Measurements from ENCODE around the gene TJP1. TPM values are rescaled to one million over a fixed set of nuclear protein-coding genes. Genes with fewer than 3 reads are reported as not detected.

TJP1 gene
- total RNA-seq = not detected
- not detected for polyA plus RNA-seq

DNA sequence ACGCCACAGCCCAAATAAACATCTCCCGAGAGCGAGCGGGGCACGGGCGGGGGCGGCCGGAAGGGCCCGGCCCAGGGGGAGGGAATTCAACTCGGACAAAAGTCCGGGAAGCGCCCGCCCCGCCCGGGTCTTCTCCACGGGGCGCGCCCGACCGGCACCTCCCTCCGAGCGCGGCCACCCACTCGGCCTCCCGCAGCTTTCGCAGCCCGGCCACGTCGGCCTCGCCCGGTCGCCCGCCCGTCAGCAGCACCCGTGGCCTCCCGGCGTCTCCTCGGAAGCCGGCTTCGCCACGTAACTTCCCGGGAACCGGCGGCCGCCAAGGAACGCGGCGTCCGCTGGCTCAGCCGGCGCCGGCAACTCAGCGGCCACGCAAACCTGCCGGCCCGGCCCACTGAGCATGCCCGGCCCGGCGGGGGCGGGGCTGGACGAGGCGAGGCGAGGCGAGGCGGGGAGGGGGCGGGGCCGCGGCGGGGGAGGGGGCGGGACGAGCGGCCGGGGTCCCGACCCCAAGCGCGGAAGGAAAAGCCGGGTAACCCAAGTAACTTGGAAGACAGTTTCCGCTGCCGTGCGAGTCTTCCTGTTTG, at the start of gene TJP1:
Gene TJP1, minus strand, starts transcription at position 369 of the 584 bp plus-strand sequence. CDS start 440 bp downstream, outside the sequence.
- Mint-ChIP-seq H3K4me1 (peaks cover 17 to 28% (median 25%) of the 10 kb centered on the region in 3 donors), H3K27me3 (peaks cover 40 to 42% of the 10 kb centered on the region in 2 donors), H3K27ac (peak within 1 kb of the TSS in 1 of 8 donors; percentile 41), H3K9me3 (peaks cover 28 to 46% (median 34%) of the 10 kb centered on the region in 5 donors), H3K4me3 (peak within 1 kb of the TSS in 6 of 7 donors; percentile 5 to 59 (median 22)), H3K36me3 (peaks cover 0 to 2% (median 0%) of the 10 kb centered on the region in 3 donors)
- H3K27ac ChIP-seq (ENCODE audit: low read depth, low read length) = peak within 1 kb of the TSS; percentile 52
- no peak for DNase-seq
- ChIA-PET CTCF (no interaction called here), POLR2A (no interaction called here)
- peaks cover 7% of the 10 kb centered on the region for H3K9me3 ChIP-seq (ENCODE audit: low read length)
- no peaks in the 10 kb centered on the region for H3K36me3 ChIP-seq (ENCODE audit: insufficient read depth, low read length)
- peaks cover 44% of the 10 kb centered on the region for H3K27me3 ChIP-seq (ENCODE audit: insufficient read depth, low read length, poor library complexity, severe bottlenecking)
- H3K4me3 ChIP-seq (ENCODE audit: low read length) = no peak within 1 kb of the TSS
- H3K4me1 ChIP-seq (ENCODE audit: insufficient read depth, low read length) = peaks cover 33% of the 10 kb centered on the region

DNA sequence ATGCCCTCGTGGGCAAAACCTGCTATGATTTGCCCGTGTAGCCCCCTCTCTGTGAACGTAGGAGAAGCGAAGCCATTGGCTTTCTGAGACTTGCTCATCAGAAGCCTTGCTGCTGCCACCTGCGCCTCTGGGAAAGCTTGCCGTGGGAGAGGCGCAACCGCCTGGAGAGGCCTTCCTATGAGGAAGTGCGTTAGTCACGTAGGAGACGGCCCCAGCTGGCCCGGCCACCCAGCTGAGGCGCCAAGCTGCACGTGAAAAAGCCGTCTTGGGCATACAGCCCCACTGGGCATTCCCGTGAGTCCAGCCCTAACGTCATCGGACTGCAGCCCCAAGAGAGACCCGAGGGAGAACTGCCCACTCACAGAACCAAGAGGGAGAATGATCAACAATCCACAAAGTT, 49.1 kb upstream of the TJP1 start:
- Mint-ChIP-seq H3K27me3 (peaks cover 0 to 8% of the 10 kb centered on the region in 2 donors), H3K4me3 (no peak overlapping the region), H3K36me3 (no peaks in the 10 kb centered on the region), H3K27ac (no peak overlapping the region), H3K4me1 (no peaks in the 10 kb centered on the region), H3K9me3 (peaks cover 0 to 2% (median 0%) of the 10 kb centered on the region in 5 donors)
- POLR2A ChIA-PET = no interaction called here
- H3K4me3 ChIP-seq (ENCODE audit: low read length) = no peak overlapping the region
- H3K27ac ChIP-seq (ENCODE audit: low read depth, low read length) = no peak overlapping the region
- CTCF ChIA-PET = no interaction called here
- H3K9me3 ChIP-seq (ENCODE audit: low read length) = no peaks in the 10 kb centered on the region
- no peaks in the 10 kb centered on the region for H3K4me1 ChIP-seq (ENCODE audit: insufficient read depth, low read length)
- DNase-seq = no peak
- no peaks in the 10 kb centered on the region for H3K36me3 ChIP-seq (ENCODE audit: insufficient read depth, low read length)
- no peaks in the 10 kb centered on the region for H3K27me3 ChIP-seq (ENCODE audit: insufficient read depth, low read length, poor library complexity, severe bottlenecking)

- no peaks in the 10 kb centered on the region for H3K4me1 ChIP-seq (ENCODE audit: insufficient read depth, low read length)
- Mint-ChIP-seq H3K36me3 (no peaks in the 10 kb centered on the region), H3K27me3 (peaks cover 1 to 8% of the 10 kb centered on the region in 2 donors), H3K9me3 (peaks cover 0 to 2% (median 0%) of the 10 kb centered on the region in 5 donors), H3K27ac (no peak overlapping the region), H3K4me3 (no peak overlapping the region), H3K4me1 (no peaks in the 10 kb centered on the region)
- H3K27me3 ChIP-seq (ENCODE audit: insufficient read depth, low read length, poor library complexity, severe bottlenecking) = no peaks in the 10 kb centered on the region
- no peak for DNase-seq
- ChIA-PET CTCF (no interaction called here), POLR2A (no interaction called here)
- no peaks in the 10 kb centered on the region for H3K9me3 ChIP-seq (ENCODE audit: low read length)
- H3K36me3 ChIP-seq (ENCODE audit: insufficient read depth, low read length) = no peaks in the 10 kb centered on the region
- H3K27ac ChIP-seq (ENCODE audit: low read depth, low read length) = no peak overlapping the region
- H3K4me3 ChIP-seq (ENCODE audit: low read length) = no peak overlapping the region
These were observed 48.4 kb upstream of the TJP1 start for GRCh38 chr15:29870495-29871151.

DNA sequence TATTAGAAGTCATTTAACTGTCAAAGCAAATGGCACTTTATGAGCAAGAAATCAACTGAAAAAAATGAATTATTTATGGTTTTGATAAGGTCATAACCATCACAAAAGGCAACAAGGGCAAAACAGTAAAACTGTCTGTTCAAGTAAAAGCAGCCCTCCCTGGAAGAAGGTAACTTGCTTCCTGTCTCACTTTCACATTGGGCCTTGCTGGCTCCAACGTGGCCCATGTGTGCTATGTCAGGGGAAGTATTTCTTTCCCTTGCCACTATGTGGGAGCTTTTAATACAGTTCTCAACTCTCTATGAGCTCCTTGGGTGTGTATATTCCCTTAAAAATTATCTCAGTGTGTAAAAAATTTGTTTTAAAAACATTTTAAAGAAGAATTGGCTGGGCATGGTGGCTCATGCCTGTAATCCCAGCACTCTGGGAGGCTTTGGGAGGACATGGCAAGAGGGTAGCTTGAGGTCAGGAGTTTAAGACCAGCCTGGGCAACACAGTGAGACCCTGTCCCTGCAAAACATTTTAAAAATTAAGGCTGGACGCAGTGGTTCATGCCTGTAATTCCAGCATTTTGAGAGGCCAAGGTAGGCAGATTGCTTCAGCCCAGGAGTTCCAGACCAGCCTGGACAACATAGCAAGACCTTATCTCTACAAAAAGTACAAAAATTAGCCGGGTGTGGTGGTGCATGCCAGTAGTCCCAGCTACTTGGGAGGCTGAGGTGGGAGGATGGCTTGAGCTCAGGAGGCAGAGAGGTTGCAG, 45.2 kb upstream of the TJP1 start:
- DNase-seq = no peak
- H3K4me3 ChIP-seq (ENCODE audit: low read length) = no peak overlapping the region
- H3K9me3 ChIP-seq (ENCODE audit: low read length) = no peaks in the 10 kb centered on the region
- Mint-ChIP-seq H3K27me3 (peaks cover 1 to 18% of the 10 kb centered on the region in 2 donors), H3K4me1 (no peaks in the 10 kb centered on the region), H3K27ac (no peak overlapping the region), H3K4me3 (no peak overlapping the region), H3K9me3 (peaks cover 0 to 4% (median 0%) of the 10 kb centered on the region in 5 donors), H3K36me3 (no peaks in the 10 kb centered on the region)
- no peaks in the 10 kb centered on the region for H3K27me3 ChIP-seq (ENCODE audit: insufficient read depth, low read length, poor library complexity, severe bottlenecking)
- ChIA-PET POLR2A (no interaction called here), CTCF (no interaction called here)
- H3K4me1 ChIP-seq (ENCODE audit: insufficient read depth, low read length) = no peaks in the 10 kb centered on the region
- no peak overlapping the region for H3K27ac ChIP-seq (ENCODE audit: low read depth, low read length)
- no peaks in the 10 kb centered on the region for H3K36me3 ChIP-seq (ENCODE audit: insufficient read depth, low read length)

DNA sequence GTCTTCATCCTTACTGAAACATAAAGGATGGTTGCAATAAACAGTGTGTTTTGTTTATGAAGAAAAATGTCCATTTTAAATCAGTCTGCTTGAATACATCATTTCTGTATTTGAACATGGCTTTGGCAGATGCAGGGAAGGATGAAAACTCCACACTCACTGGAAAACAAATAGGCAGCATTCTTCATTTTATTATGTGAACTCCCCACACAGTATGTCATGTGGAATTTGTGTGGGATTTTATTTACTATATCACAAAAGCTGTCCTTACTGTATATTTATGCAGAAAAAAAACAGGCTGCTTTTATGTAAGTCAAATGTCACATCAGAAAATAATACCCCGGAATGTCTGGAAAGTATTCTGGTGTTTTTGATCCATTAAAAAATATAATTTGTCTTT, 44.1 kb upstream of the TJP1 start:
- Histone ChIP-seq H3K27me3 (ENCODE audit: insufficient read depth, low read length, poor library complexity, severe bottlenecking) (no peaks in the 10 kb centered on the region), H3K36me3 (ENCODE audit: insufficient read depth, low read length) (no peaks in the 10 kb centered on the region), H3K9me3 (ENCODE audit: low read length) (no peaks in the 10 kb centered on the region), H3K4me3 (ENCODE audit: low read length) (no peak overlapping the region), H3K27ac (ENCODE audit: low read depth, low read length) (no peak overlapping the region), H3K4me1 (ENCODE audit: insufficient read depth, low read length) (no peaks in the 10 kb centered on the region)
- H3K36me3 Mint-ChIP-seq = no peaks in the 10 kb centered on the region
- H3K27ac Mint-ChIP-seq = no peak overlapping the region
- no peak for DNase-seq
- CTCF ChIA-PET = no interaction called here
- H3K4me1 Mint-ChIP-seq = no peaks in the 10 kb centered on the region
- no peak overlapping the region for H3K4me3 Mint-ChIP-seq
- peaks cover 0 to 4% (median 0%) of the 10 kb centered on the region in 5 donors for H3K9me3 Mint-ChIP-seq
- POLR2A ChIA-PET = no interaction called here
- peaks cover 1 to 21% of the 10 kb centered on the region in 2 donors for H3K27me3 Mint-ChIP-seq

- CTCF ChIA-PET = no interaction called here
- H3K36me3 Mint-ChIP-seq = no peaks in the 10 kb centered on the region
- Histone ChIP-seq H3K9me3 (ENCODE audit: low read length) (no peaks in the 10 kb centered on the region), H3K36me3 (ENCODE audit: insufficient read depth, low read length) (no peaks in the 10 kb centered on the region), H3K27me3 (ENCODE audit: insufficient read depth, low read length, poor library complexity, severe bottlenecking) (no peaks in the 10 kb centered on the region), H3K4me3 (ENCODE audit: low read length) (no peak overlapping the region), H3K27ac (ENCODE audit: low read depth, low read length) (no peak overlapping the region), H3K4me1 (ENCODE audit: insufficient read depth, low read length) (no peaks in the 10 kb centered on the region)
- H3K27me3 Mint-ChIP-seq = peaks cover 3 to 25% of the 10 kb centered on the region in 2 donors
- POLR2A ChIA-PET = no interaction called here
- no peak for DNase-seq
- no peaks in the 10 kb centered on the region for H3K4me1 Mint-ChIP-seq
- H3K4me3 Mint-ChIP-seq = no peak overlapping the region
- peaks cover 0 to 4% (median 0%) of the 10 kb centered on the region in 5 donors for H3K9me3 Mint-ChIP-seq
- no peak overlapping the region for H3K27ac Mint-ChIP-seq
These were observed 42.2 kb upstream of the TJP1 start for GRCh38 chr15:29864501-29864900.

DNA sequence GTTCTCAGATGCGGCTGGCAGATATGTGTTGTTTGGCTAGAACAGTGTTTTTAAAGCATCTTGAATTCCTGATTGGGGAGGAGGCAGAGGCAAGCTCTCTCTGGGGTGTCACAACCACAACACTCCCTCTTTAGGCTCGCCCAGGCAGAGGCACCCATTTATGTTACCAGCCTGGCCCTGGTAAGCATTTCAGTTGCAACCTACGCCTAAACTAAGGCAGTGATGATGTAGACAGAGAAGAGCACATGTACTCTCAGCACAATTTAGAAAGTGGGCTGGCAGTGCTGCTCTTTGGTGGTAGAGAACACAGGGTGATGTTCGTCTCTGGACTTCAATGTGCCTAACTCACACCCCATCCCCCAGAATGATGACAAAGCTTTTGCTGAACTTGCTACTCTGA, 41.2 kb upstream of the TJP1 start:
- Mint-ChIP-seq H3K9me3 (peaks cover 0 to 4% (median 0%) of the 10 kb centered on the region in 5 donors), H3K27ac (peak overlapping the region in 1 of 8 donors; percentile 67)

GRCh38 chr15:29862271-29862670, 40.0 kb upstream of the TJP1 start:
- POLR2A ChIA-PET = no interaction called here
- H3K36me3 ChIP-seq (ENCODE audit: insufficient read depth, low read length) = no peaks in the 10 kb centered on the region
- no peak overlapping the region for H3K4me3 ChIP-seq (ENCODE audit: low read length)
- H3K27ac ChIP-seq (ENCODE audit: low read depth, low read length) = no peak overlapping the region
- no peaks in the 10 kb centered on the region for H3K27me3 ChIP-seq (ENCODE audit: insufficient read depth, low read length, poor library complexity, severe bottlenecking)
- no peaks in the 10 kb centered on the region for H3K9me3 ChIP-seq (ENCODE audit: low read length)
- peaks cover 4 to 18% of the 10 kb centered on the region in 2 donors for H3K27me3 Mint-ChIP-seq
- H3K36me3 Mint-ChIP-seq = no peaks in the 10 kb centered on the region
- H3K27ac Mint-ChIP-seq = no peak overlapping the region
- H3K4me3 Mint-ChIP-seq = no peak overlapping the region
- no peak for DNase-seq
- H3K4me1 Mint-ChIP-seq = no peaks in the 10 kb centered on the region
- CTCF ChIA-PET = interaction anchor here (0.7 kb wide), 1 partner anchor 142 kb away, joined by 3 read pairs; no protein-coding TSS in a partner anchor
- H3K9me3 Mint-ChIP-seq = peaks cover 0 to 4% (median 0%) of the 10 kb centered on the region in 5 donors
- no peaks in the 10 kb centered on the region for H3K4me1 ChIP-seq (ENCODE audit: insufficient read depth, low read length)

More for the DNA sequence above, 41.2 kb upstream of the TJP1 start:
- H3K27ac ChIP-seq (ENCODE audit: low read depth, low read length) = no peak overlapping the region
- no peaks in the 10 kb centered on the region for H3K36me3 ChIP-seq (ENCODE audit: insufficient read depth, low read length)
- H3K9me3 ChIP-seq (ENCODE audit: low read length) = no peaks in the 10 kb centered on the region
- Mint-ChIP-seq H3K27me3 (peaks cover 4 to 18% of the 10 kb centered on the region in 2 donors), H3K36me3 (no peaks in the 10 kb centered on the region), H3K4me3 (no peak overlapping the region), H3K4me1 (no peaks in the 10 kb centered on the region)
- H3K4me1 ChIP-seq (ENCODE audit: insufficient read depth, low read length) = no peaks in the 10 kb centered on the region
- no peak overlapping the region for H3K4me3 ChIP-seq (ENCODE audit: low read length)
- no peak for DNase-seq
- POLR2A ChIA-PET = no interaction called here
- CTCF ChIA-PET = no interaction called here
- no peaks in the 10 kb centered on the region for H3K27me3 ChIP-seq (ENCODE audit: insufficient read depth, low read length, poor library complexity, severe bottlenecking)
